Anterior cingulate cortex (tissue), 58 donors: ENCODE data around the gene MEI4.
"Not testable (repeated sequence)": the region's sequence is repeated elsewhere in the genome, so short reads cannot be mapped to it uniquely, and the experiment has no call there.

Experiments
- DNase-seq, 58 donors: peaks; one replicate each; lab custom pipeline; 2025; lab: John Stamatoyannopoulos, UW

Gene MEI4, protein sequence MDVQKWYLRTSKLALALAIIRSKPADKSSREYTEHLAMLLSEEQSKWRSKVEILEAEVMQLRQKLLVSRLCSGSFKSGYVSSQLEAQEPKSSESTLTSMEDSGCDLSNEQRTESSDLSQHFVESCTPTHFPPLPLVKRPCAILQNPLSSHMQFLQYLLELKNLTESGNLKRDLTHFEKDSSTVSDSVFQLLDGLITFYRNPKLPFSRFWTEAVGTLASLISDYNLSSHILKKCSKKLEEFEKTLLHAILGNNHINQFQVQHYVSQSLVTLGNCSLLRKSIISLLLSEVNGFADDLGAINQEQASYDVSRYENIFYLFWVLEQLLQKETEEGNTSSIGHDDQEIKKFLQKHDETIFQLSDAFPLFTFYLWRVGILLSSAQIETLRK

DNA sequence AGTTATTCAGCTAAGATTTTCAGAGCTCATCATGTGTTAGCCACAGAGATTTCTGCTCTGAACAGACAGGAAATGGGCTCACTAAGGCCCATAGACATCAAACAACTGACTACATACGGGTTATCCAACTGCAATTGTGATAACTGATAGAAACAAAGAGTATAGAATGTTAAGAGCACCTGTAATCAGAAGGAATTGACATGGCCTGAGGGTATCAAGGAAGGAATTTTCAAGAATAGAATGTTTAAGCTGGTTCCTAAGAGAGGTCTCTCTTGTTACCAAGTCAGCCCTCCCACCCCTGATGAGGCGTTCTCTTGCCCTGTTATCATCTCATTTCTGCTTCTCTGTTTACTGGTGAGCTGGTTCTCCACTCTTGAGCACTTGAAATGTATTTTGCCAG, at the start of gene MEI4:
MEI4 (plus strand) TSS at position 301 of the 400 bp plus-strand sequence. CDS start 37,633 bp downstream, outside the sequence.
- no peak for DNase-seq

- no peak for DNase-seq
Measured at GRCh38 chr6:77604476-77604875, 48.4 kb upstream of the MEI4 start.

DNA sequence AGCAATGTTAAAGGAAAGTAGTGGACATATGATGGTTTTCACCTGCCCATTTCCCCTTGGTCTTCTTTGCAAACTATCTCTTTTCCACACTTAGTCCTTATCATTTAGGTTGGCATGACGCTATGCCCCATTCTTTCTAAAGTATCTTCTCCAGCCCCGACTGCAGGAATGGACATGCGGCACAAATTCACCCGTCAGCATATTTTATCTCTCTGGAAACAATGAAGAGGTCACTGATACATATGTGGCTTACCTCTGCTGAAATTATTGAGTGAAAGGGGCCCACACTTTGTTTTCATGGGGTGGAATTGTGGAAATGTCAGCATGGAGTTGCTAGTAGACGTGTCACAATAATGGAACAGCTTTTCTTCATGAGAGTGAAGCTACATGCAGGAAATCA, 45.8 kb upstream of the MEI4 start:
- no peak for DNase-seq

DNA sequence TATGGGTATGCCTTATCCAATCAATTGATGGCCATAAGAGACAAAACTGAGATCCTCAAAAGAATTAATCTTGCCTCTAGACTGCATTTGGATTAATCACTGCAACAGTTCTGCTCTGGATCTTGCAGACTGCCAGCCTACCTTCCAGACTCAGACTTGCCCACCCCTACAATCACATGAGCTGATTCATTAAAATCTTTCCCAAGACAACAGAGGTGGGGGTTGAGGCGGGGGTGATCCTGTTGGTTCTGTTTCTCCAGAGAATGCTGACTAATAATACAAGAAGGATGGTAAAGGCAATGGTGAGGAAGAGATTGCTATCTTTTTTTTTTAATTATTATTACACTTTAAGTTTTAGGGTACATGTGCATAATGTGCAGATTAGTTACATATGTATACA, 43.7 kb upstream of the MEI4 start:
- no peak for DNase-seq

- no peak for DNase-seq
Measured at GRCh38 chr6:77619114-77619513, 33.7 kb upstream of the MEI4 start.

- no peak for DNase-seq
Measured at GRCh38 chr6:77620278-77620882, 32.5 kb upstream of the MEI4 start.

DNA sequence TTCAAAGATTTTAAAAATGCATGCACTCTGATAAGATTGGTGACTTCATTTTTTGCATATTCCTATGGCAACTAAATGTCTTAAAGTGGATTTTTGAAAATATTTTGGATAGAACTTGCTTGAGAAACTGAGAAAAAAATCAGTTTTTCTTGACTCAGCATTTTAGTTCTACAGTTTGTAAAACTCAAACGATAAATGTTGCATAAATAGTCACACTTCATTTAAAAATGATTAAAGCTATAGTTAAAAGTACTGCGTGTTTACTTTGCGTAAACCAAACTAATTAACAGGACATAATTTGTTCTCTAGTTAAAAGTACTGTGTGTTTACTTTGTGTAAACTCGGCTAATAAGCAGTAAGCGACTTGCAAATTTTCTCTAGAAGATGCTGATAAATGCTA, 28.3 kb upstream of the MEI4 start:
- no peak for DNase-seq

DNA sequence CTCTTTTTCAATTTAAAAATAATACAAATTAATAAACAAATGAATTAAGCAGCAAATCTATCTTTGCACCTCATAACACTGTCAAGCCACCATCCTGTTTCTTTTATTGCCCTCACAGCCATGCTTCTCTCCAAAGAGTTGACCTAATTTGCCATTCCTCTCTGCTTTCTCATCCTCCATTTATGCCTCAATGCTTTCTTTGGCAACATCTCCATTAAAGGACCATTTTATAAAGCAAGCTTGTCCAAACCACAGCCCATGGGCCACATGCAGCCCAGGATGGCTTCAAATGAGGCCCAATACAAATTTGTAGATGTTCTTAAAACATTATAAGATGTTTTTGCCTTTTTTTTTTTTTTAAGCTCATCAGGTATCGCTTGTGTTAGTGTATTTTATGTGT, 26.4 kb upstream of the MEI4 start:
- DNase-seq = no peak

DNA sequence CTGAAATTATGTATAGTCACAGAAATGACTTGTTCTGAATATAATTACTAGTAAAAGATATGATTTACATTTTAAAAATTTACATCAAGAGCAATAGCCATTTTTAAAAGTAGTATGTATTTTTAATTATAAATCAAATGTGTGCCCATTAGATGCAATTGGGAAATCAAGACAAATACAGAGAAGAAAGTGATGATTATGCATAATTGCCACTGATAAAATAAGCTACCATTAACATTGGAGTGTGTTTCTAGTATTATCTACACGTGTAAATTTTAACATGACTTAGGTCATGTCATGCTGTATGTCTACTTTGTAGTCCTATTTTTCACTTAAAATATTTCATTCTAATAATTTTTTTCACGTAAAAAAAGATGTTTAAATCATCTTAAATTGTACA, 22.8 kb upstream of the MEI4 start:
- DNase-seq = no peak

- no peak for DNase-seq
Measured at GRCh38 chr6:77633471-77633870, 19.4 kb upstream of the MEI4 start.

GRCh38 chr6:77633993-77634715, 18.7 kb upstream of the MEI4 start:
- no peak for DNase-seq

DNA sequence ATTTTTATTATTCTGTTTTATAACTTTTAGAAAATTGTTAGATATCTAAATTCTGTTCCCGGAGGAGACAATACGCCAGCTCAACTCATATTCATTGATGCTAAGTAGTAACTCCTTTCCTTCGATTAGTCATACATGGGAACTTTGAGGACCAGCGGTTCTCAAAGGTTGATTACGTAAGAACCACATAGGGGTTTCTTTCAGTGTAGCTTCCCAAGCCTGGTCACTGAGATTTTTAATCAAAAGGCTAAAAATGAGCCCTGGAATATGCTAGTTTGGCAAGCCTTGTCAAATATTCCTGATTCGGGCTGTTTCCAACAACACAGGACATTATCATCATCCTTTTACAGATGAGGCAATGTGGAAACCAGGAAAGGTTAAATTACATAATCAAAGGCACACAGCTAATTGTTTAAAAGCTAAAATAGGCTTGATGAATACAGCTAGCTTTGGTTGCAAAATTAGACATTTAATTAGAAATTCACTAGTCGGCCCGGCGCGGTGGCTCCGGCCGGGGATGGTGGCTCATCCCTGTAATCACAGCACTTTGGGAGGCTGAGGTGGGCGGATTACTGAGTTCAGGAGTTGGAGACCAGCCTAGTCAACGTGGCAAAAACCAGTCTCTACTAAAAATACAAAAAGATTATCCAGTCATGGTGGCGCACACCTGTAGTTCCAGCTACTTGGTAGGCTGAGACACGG, 14.6 kb upstream of the MEI4 start:
- DNase-seq = no peak

- no peak for DNase-seq
Measured at GRCh38 chr6:77644102-77644705, 8.6 kb upstream of the MEI4 start.

DNA sequence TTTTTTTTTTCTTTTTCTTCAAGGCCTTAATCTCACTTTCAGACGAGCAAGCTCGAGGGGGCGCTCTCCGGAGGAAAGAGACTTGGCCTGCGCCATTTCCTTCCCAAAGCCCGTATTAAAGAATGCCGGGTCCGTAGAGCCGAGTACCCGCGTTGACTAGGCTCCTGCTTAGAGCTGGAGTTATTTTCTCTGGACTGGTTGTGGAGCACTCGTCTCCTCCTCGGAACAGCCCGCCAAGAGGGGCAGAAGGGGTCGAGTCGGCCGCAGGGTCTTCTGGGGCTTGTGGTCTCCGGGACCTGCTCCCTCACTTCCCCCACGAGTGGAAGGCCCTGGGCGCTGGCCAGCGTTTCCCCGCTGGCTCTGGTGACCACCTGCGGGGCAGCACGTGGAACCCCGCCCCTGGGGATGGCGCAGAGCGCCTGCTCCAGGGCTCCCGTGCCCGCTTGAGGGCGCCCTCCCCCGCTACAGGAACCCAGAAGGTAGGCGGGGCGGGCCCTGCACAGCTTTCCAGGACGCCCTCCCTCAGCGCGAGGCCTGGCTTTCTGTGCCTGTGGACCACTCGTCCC, 2.7 kb upstream of the MEI4 start:
- DNase-seq = peak in 11 of 58 donors; percentile 1 to 35 (median 3)

- no peak for DNase-seq
Measured at GRCh38 chr6:77653816-77654215, 977 bp downstream of the MEI4 start.

DNA sequence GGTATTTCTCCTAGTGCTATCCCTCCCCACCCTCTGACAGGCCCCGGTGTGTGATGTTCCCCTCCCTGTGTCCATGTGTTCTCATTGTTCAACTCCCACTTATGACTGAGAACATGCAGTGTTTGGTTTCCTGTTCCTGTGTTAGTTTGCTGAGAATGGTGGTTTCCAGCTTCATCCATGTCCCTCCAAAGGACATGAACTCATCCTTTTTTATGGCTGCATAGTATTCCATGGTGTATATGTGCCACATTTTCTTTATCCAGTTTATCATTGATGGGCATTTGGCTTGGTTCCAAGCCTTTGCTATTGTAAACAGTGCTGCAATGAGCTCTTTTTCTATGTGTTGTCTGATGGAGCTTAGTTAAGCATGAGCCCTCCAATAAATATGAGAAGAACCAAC, 2.2 kb downstream of the MEI4 start:
- not testable (repeated sequence) for DNase-seq

DNA sequence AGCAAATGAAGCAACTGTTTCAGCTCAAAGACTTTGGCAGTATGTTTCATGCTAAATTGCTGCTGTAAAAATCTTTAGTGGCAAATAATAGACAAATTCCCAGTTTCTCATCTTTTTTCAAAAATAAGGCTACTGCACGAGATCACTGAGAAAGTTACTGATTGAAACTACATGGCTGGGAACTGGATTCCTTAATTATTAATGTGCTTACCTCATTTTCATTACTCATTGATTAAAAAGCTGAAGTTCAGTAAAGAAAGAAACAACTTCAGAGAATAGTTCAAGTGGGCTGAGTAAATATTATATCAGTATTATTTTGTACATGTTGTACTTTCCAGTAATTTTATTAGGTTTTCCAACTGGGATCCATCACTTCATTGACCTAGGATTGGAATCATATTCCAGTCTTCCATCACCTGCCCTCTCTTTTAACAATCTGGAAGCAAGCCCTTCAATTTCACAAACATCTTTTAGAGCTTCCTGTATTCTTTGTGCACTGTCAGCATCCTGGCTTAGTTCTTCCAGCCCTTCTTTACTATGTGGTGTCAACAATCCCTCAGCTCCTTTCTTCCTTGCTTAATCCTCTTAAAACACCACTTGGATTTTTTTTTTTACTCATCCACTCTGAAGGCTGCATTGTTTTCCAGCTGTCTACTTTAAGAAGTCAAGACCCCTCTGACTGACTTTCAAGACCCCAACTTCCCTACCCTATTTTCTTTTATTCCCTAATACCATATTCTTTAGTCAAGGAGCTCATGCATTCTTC, 4.3 kb downstream of the MEI4 start:
- DNase-seq = no peak

GRCh38 chr6:77666340-77666739, 13.5 kb downstream of the MEI4 start:
- no peak for DNase-seq

DNA sequence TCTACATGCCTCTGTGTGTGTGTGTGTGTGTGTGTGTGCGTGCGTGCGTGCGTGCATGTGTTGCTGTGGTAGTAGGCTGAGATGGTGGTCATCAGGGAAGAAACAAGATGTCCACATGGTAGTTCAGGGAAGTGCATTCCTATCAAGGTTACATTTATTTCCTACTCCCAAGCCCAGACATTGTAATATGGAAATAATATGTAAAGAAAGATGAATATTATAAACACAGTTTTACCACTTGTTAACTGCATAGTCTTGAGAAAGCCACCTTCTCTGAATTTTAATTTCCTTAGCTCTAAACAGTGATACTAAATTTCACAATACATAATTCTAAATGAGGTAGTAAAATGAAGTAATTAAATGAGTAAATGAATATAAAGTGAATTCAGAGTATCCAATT, 14.0 kb downstream of the MEI4 start:
- no peak for DNase-seq
